Smooth muscle cell (in vitro differentiated cells): ENCODE results near the gene TAF11L12. TPM values are rescaled to one million over a fixed set of nuclear protein-coding genes. Genes with fewer than 3 reads are reported as not detected.
"Not testable (repeated sequence)": the region's sequence is repeated elsewhere in the genome, so short reads cannot be mapped to it uniquely, and the experiment has no call there.

ENCODE experiments used
- DNase-seq: peaks from one replicate; lab custom pipeline; 2025; ENCODE audit not compliant: unreplicated experiment; lab: John Stamatoyannopoulos, UW
- H2AFZ ChIP-seq: fragments of 200-600 bp; sonication (generic); 2 replicates; pipeline ENCODE4 v1.6.0; 2016; ENCODE audit warnings: antibody characterized with exemption, low read depth, mild to moderate bottlenecking
- H3F3A ChIP-seq: fragments of 200-600 bp; sonication (generic); 2 replicates; pipeline ENCODE4 v1.6.0; 2017; ENCODE audit warnings: antibody characterized with exemption, low read depth
- H3K27ac ChIP-seq: fragments of 200-600 bp; sonication (generic); 2 replicates; pipeline ENCODE4 v1.5.1; 2016; ENCODE audit warnings: low read depth, mild to moderate bottlenecking
- H3K27me3 ChIP-seq: fragments of 200-600 bp; sonication (generic); 2 replicates; pipeline ENCODE4 v1.6.1; 2016; ENCODE audit warnings: low read depth, mild to moderate bottlenecking
- H3K36me3 ChIP-seq: fragments of 200-600 bp; sonication (generic); 2 replicates; pipeline ENCODE4 v1.5.1; 2016; ENCODE audit warnings: low read depth
- H3K4me1 ChIP-seq: fragments of 200-600 bp; sonication (generic); 2 replicates; pipeline ENCODE4 v1.5.1; 2016; ENCODE audit warnings: low read depth
- H3K4me2 ChIP-seq: fragments of 200-600 bp; sonication (generic); 2 replicates; pipeline ENCODE4 v1.6.0; 2016; ENCODE audit warnings: mild to moderate bottlenecking
- H3K4me3 ChIP-seq: fragments of 200-600 bp; sonication (generic); 2 replicates; pipeline ENCODE4 v1.5.1; 2016; ENCODE audit warnings: mild to moderate bottlenecking
- H3K79me2 ChIP-seq: fragments of 200-600 bp; sonication (generic); 2 replicates; pipeline ENCODE4 v1.6.0; 2016; ENCODE audit warnings: low read depth, mild to moderate bottlenecking
- H3K9ac ChIP-seq: fragments of 200-600 bp; sonication (generic); 2 replicates; pipeline ENCODE4 v1.6.0; 2016; ENCODE audit warnings: low read depth
- H3K9me3 ChIP-seq: fragments of 200-600 bp; sonication (generic); replicated peaks from 2 replicates; pipeline ENCODE4 v1.5.1; 2016; ENCODE audit warnings: low read depth
- H4K20me1 ChIP-seq: fragments of 200-600 bp; sonication (generic); 2 replicates; pipeline ENCODE4 v1.6.0; 2016; ENCODE audit warnings: low read depth
- WGBS: methylation state at CpG from one replicate; pipeline ENCODE4 v1.1.7; 2016; ENCODE audit warnings: low lambda C conversion rate; 5-methylcytosine and 5-hydroxymethylcytosine counted together
- polyA plus RNA-seq: library from polyadenylated mRNA; unstranded; fragments of >200 nt; fragmentation: Nextera tagmentation; extraction: Ambion mirVana; gene quantifications from 2 replicates; pipeline ENCODE4 v1.2.1, GENCODE V29; 2016
- total RNA-seq: library from RNA; depleted of rRNA; stranded (reverse); fragments of >200 nt; gene quantifications from 2 replicates; pipeline ENCODE4 v1.2.3, GENCODE V29; 2014

The TAF11L12 gene
- total RNA-seq (not detected in 2 replicates), polyA plus RNA-seq (not detected in 2 replicates)

GRCh38 chr5:17610092-17610491 is at the start of gene TAF11L12:
Gene TAF11L12, plus strand, starts transcription at chr5:17610392.
- H3K9ac ChIP-seq, H3K36me3 ChIP-seq, H3K9me3 ChIP-seq, H3K4me2 ChIP-seq, H3K27me3 ChIP-seq, H2AFZ ChIP-seq, DNase-seq, H3K4me1 ChIP-seq, H3K4me3 ChIP-seq, H3K79me2 ChIP-seq, H3K27ac ChIP-seq, H3F3A ChIP-seq, H4K20me1 ChIP-seq: not testable (repeated sequence)
- WGBS, result 75% methylated on average over 2 of the region's 2 CpGs

GRCh38 chr5:17585658-17586057 is 24.5 kb upstream of the TAF11L12 start, which contains the start of gene TAF11L7:
Gene TAF11L7, minus strand, starts transcription at chr5:17585758.
- H2AFZ ChIP-seq, H3K79me2 ChIP-seq, H3K9me3 ChIP-seq, H3K27ac ChIP-seq, H4K20me1 ChIP-seq, H3K4me2 ChIP-seq, H3K27me3 ChIP-seq, DNase-seq, H3K36me3 ChIP-seq, H3F3A ChIP-seq, H3K9ac ChIP-seq, H3K4me3 ChIP-seq, H3K4me1 ChIP-seq: not testable (repeated sequence)
- WGBS, result no CpG with 5 or more reads among the region's 16 CpGs

GRCh38 chr5:17590860-17591259 is 19.3 kb upstream of the TAF11L12 start, which contains the start of gene TAF11L8:
Gene TAF11L8, minus strand, starts transcription at chr5:17590960.
- H3K4me3 ChIP-seq, H3K27ac ChIP-seq, H3K4me1 ChIP-seq, H4K20me1 ChIP-seq, DNase-seq, H3K4me2 ChIP-seq, H3K79me2 ChIP-seq, H3F3A ChIP-seq, H3K36me3 ChIP-seq, H3K9me3 ChIP-seq, H3K27me3 ChIP-seq, H3K9ac ChIP-seq, H2AFZ ChIP-seq: not testable (repeated sequence)
- no CpG with 5 or more reads among the region's 16 CpGs for WGBS

GRCh38 chr5:17594255-17594654 is 15.9 kb upstream of the TAF11L12 start, which contains the start of gene TAF11L9:
Gene TAF11L9, minus strand, starts transcription at chr5:17594394.
- H3K79me2 ChIP-seq, DNase-seq: not testable (repeated sequence)
- WGBS, result 98% methylated on average over 13 of the region's 15 CpGs

GRCh38 chr5:17597728-17598127 is 12.5 kb upstream of the TAF11L12 start, which contains the start of gene TAF11L10:
Gene TAF11L10, minus strand, starts transcription at chr5:17597828.
- H3K27me3 ChIP-seq, H3K27ac ChIP-seq, H2AFZ ChIP-seq, H3K9me3 ChIP-seq, H3K4me2 ChIP-seq, H3K4me3 ChIP-seq, H4K20me1 ChIP-seq, H3F3A ChIP-seq, H3K36me3 ChIP-seq, DNase-seq, H3K79me2 ChIP-seq, H3K4me1 ChIP-seq, H3K9ac ChIP-seq: not testable (repeated sequence)
- no CpG with 5 or more reads among the region's 15 CpGs for WGBS

More at GRCh38 chr5:17594255-17594654, 15.9 kb upstream of the TAF11L12 start, which contains the start of gene TAF11L9:
- H2AFZ ChIP-seq, H3K9me3 ChIP-seq, H4K20me1 ChIP-seq, H3K27ac ChIP-seq, H3K4me3 ChIP-seq, H3K27me3 ChIP-seq, H3K4me1 ChIP-seq, H3F3A ChIP-seq, H3K36me3 ChIP-seq, H3K9ac ChIP-seq, H3K4me2 ChIP-seq: not testable (repeated sequence)

GRCh38 chr5:17603880-17604279 is 6.3 kb upstream of the TAF11L12 start, which contains the start of gene TAF11L11:
Gene TAF11L11, plus strand, starts transcription at chr5:17604183.
- not testable (repeated sequence) for H3K4me3 ChIP-seq, H3K79me2 ChIP-seq, H3F3A ChIP-seq, H3K36me3 ChIP-seq, H3K9ac ChIP-seq, H3K27ac ChIP-seq, DNase-seq, H2AFZ ChIP-seq, H3K4me2 ChIP-seq, H3K27me3 ChIP-seq, H3K4me1 ChIP-seq, H3K9me3 ChIP-seq, H4K20me1 ChIP-seq
- WGBS, result 93% methylated on average over 6 of the region's 6 CpGs
